Mesodermal cell (in vitro differentiated cells): ENCODE results near the gene DHRS12.
"Not testable (repeated sequence)": the region's sequence is repeated elsewhere in the genome, so short reads cannot be mapped to it uniquely, and the experiment has no call there.

ENCODE experiments used
- H3K27ac ChIP-seq: 2 replicates; pipeline ENCODE4 v1.7.0; 2013; ENCODE audit warnings: mild to moderate bottlenecking, low read depth, low read length, moderate library complexity; ENCODE audit not compliant: severe bottlenecking
- H3K36me3 ChIP-seq: 2 replicates; pipeline ENCODE4 v1.7.1; 2013; ENCODE audit warnings: mild to moderate bottlenecking, low read length, moderate library complexity; ENCODE audit not compliant: control insufficient read depth, insufficient read depth
- H3K4me1 ChIP-seq: one replicate; pipeline ENCODE4 v1.7.1; 2013; ENCODE audit warnings: mild to moderate bottlenecking, low read length; ENCODE audit not compliant: insufficient read depth, control insufficient read depth, poor library complexity, severe bottlenecking
- H3K4me3 ChIP-seq: 2 replicates; pipeline ENCODE4 v1.7.0; 2013; ENCODE audit warnings: low read length, control low read depth, mild to moderate bottlenecking; ENCODE audit not compliant: insufficient read depth, poor library complexity, severe bottlenecking; ENCODE audit errors: extremely low read depth
- H3K9me3 ChIP-seq: 2 replicates; pipeline ENCODE4 v1.7.1; 2013; ENCODE audit warnings: mild to moderate bottlenecking, low read length, moderate library complexity; ENCODE audit not compliant: control insufficient read depth
- WGBS, 2 experiments: methylation state at CpG; one replicate each; pipeline ENCODE4 v1.1.5; 2013; ENCODE audit warnings: missing lambda C conversion rate in 2 of 2; ENCODE audit not compliant: insufficient coverage in 2 of 2; 5-methylcytosine and 5-hydroxymethylcytosine counted together

Gene DHRS12

GRCh38 chr13:51826606-51827005 is 22.6 kb upstream of the DHRS12 start:
- WGBS, 2 experiments, result 87 to 91% methylated on average over 7 of the region's 7 CpGs
- Histone ChIP-seq H3K36me3 (no peaks in the 10 kb centered on the region), H3K27ac (no peak overlapping the region), H3K4me3 (no peak overlapping the region), H3K9me3 (no peaks in the 10 kb centered on the region), H3K4me1 (no peaks in the 10 kb centered on the region)

DNA sequence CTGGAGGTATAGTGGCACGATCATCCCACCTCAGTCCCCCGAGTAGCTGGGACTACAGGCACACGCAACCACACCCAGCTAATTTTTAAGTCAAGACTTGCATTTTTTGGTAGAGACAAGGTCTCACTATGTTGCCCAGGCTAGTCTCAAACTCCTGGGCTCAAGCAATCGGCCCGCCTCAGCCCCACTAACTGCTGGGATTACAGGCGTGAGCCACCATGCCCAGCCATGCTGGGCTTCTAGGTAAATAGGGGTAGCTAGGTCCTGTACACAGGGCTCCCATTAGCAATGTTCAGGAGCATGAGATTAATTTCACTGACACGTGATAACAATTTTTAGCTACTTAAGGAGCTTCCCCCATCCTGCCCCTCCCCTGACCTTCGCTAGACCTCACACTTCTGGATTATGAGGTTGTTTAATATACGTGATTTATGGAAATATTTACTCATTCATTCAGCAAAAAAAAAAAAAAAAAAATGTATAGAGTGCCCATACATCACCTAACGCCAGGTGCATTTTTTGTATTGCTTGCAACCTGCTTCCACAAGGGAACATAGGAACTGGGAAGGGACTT is 21.8 kb upstream of the DHRS12 start:
- WGBS, 2 experiments, result 89 to 94% methylated on average over 6 to 7 of the region's 10 CpGs

DNA sequence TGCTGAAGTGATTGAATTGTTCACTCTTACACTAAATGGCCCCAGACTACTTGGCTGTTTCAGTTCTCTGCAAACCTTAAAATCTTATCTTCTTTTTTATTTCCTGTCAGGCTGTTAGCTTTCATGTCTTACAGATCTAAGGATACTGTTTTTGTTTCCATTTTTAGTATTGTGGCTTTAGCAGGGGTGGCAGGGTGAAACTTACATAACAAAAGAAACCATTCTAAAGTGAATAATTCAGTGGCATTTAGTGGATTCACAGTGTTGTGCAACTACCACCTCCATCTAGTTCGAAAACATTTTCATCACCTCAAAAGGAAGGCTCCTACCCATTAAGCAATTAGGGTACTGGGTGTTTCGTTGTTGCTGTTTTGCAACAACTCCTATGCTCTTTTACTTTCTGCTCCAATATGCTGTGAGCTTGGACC is 21.2 kb upstream of the DHRS12 start:
- H3K9me3 ChIP-seq, result no peaks in the 10 kb centered on the region
- H3K36me3 ChIP-seq, result no peaks in the 10 kb centered on the region
- no peaks in the 10 kb centered on the region for H3K4me1 ChIP-seq
- H3K27ac ChIP-seq, result no peak overlapping the region
- no peak overlapping the region for H3K4me3 ChIP-seq
- WGBS, 2 experiments, result 60% methylated on average over 1 of the region's 2 CpGs; no CpG with 5 or more reads in 1 of the 2 experiments

More for the DNA sequence above, 21.8 kb upstream of the DHRS12 start:
- no peak overlapping the region for H3K4me3 ChIP-seq
- no peaks in the 10 kb centered on the region for H3K36me3 ChIP-seq
- H3K4me1 ChIP-seq, result no peaks in the 10 kb centered on the region
- H3K9me3 ChIP-seq, result no peaks in the 10 kb centered on the region
- H3K27ac ChIP-seq, result no peak overlapping the region

DNA sequence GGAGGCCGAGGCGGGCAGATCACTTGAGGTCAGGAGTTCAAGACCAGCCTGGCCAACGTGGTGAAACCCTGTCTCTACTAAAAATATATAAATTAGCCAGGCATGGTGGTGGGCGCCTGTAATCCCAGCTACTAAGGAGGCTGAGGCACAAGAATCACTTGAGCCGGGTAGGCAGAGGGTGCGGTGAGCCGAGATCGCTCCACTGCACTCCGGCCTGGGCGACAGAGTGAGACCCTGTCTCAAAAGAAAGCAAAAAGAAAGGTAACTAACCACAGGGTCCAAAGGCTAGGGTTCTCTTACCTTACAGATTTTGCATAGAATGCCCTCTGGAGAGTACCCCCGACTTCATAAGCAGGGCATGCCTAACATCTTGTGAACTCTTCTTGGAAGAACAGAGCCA is 20.7 kb upstream of the DHRS12 start:
- H3K4me3 ChIP-seq, H3K9me3 ChIP-seq, H3K36me3 ChIP-seq, H3K4me1 ChIP-seq, H3K27ac ChIP-seq: not testable (repeated sequence)
- WGBS, 2 experiments, result 93 to 95% methylated on average over 8 to 9 of the region's 11 CpGs

DNA sequence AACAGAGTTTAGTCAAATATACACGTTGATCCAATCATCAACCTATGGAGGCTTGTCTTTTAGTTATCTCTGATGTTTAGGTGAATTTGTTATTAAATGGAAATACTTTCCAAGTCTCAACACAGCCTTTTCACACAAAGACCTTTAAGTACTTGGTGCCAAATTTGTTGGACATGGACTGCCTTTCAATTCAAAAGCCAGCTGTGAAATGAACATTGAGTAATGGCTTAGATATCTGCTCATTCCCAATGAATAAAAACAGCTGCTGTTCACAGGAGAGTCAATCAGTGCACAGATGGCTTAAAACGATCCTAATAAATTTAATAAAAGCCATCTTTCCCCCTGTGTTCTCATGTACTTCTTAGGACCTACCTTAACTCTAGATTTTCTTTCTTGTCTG is 19.9 kb upstream of the DHRS12 start:
- Histone ChIP-seq H3K4me3 (no peak overlapping the region), H3K4me1 (no peaks in the 10 kb centered on the region), H3K9me3 (no peaks in the 10 kb centered on the region), H3K36me3 (no peaks in the 10 kb centered on the region), H3K27ac (no peak overlapping the region)
- 60 to 83% methylated on average over 1 of the region's 2 CpGs for WGBS, 2 experiments

- 82 to 85% methylated on average over 2 of the region's 2 CpGs for WGBS, 2 experiments
- Histone ChIP-seq H3K4me1 (no peaks in the 10 kb centered on the region), H3K9me3 (no peaks in the 10 kb centered on the region), H3K4me3 (no peak overlapping the region), H3K36me3 (no peaks in the 10 kb centered on the region), H3K27ac (no peak overlapping the region)
These were observed 19.4 kb upstream of the DHRS12 start for GRCh38 chr13:51823359-51823758.

DNA sequence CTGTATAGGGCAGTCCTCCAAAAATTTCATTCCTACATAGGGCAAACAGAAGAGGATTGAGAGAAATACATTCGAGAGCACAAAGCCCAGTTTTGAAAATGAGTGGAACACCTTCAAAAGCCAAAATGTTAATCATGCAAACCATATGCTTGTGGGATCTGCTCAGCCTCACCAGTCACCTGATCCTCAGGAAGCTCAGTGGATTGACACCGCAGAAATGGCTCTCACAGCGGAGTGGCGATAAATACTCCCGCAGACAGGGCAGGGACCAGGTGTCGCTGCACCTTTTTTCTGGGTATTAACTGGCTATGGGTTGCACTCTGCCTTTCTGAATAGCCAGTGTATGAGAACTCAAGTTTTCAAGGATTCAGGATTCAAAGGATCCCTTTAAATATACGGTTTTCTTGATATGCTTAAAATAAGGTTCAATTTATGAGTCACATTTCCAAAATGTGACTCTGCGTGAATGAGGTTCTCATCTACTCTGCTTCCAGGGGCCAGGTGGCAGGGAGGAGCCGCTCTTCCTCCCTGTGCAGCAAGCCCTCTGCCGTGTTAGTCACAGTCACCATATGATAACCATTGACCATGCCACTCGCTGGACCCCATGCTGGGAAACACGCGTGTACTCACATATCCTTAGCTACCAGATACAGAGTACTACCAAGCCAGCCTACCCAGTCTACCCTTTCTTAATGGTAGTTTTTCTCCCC is 18.3 kb upstream of the DHRS12 start:
- H3K4me1 ChIP-seq, result no peaks in the 10 kb centered on the region
- H3K9me3 ChIP-seq, result no peaks in the 10 kb centered on the region
- no peaks in the 10 kb centered on the region for H3K36me3 ChIP-seq
- WGBS, 2 experiments, result 90 to 96% methylated on average over 12 of the region's 13 CpGs
- no peak overlapping the region for H3K4me3 ChIP-seq
- no peak overlapping the region for H3K27ac ChIP-seq

GRCh38 chr13:51821606-51822005 is 17.6 kb upstream of the DHRS12 start:
- H3K9me3 ChIP-seq, result no peaks in the 10 kb centered on the region
- H3K4me3 ChIP-seq, result no peak overlapping the region
- no peaks in the 10 kb centered on the region for H3K36me3 ChIP-seq
- WGBS, 2 experiments, result 88% methylated on average over 1 of the region's 2 CpGs; no CpG with 5 or more reads in 1 of the 2 experiments
- no peaks in the 10 kb centered on the region for H3K4me1 ChIP-seq
- H3K27ac ChIP-seq, result no peak overlapping the region

- WGBS, 2 experiments, result 83 to 92% methylated on average over 3 to 4 of the region's 4 CpGs
- H3K27ac ChIP-seq, result no peak overlapping the region
- no peaks in the 10 kb centered on the region for H3K4me1 ChIP-seq
- no peak overlapping the region for H3K4me3 ChIP-seq
- no peaks in the 10 kb centered on the region for H3K9me3 ChIP-seq
- no peaks in the 10 kb centered on the region for H3K36me3 ChIP-seq
These were observed 16.1 kb upstream of the DHRS12 start for GRCh38 chr13:51820016-51820597.

DNA sequence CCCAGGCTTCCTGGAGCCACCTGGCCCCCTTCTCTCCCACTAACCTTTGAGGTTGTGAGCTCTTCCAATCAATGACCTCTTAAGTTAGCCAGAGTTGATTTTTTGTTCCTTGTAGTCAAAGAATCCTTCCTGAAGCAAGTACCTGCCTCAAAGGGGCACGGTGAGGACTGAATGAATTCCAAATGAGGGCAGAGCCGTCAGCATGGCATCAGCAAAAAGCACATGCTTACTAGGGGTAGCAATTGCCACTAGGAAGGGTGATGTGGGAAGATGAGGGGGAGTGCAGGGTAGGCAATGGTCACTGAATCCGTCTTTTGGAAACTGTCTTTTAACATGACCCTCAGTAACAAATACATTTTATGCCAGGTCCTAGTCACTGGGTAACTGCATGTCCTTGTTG is 15.6 kb upstream of the DHRS12 start:
- Histone ChIP-seq H3K27ac (no peak overlapping the region), H3K9me3 (no peaks in the 10 kb centered on the region), H3K36me3 (no peaks in the 10 kb centered on the region), H3K4me3 (no peak overlapping the region), H3K4me1 (no peaks in the 10 kb centered on the region)
- WGBS, 2 experiments, result 75 to 93% methylated on average over 1 to 2 of the region's 3 CpGs
